Stimulated activated CD8-positive, alpha-beta memory T cell treated with anti-CD3 and anti-CD28 coated beads, Interleukin-12 subunit alpha, Interleukin-12 subunit beta, amount 100 ng/mL, for 4 hours (primary cell): ENCODE measurements around the gene ZNF483.
A peak's percentile ranks its signal among the peaks of the same experiment; 100 is the strongest.
"Not testable (repeated sequence)": the region's sequence is repeated elsewhere in the genome, so short reads cannot be mapped to it uniquely, and the experiment has no call there.

ENCODE experiments used
- DNase-seq: peaks from one replicate; pipeline ENCODE4 v3.0.0-alpha.2; 2020; ENCODE audit warnings: low read depth

The ZNF483 gene

DNA sequence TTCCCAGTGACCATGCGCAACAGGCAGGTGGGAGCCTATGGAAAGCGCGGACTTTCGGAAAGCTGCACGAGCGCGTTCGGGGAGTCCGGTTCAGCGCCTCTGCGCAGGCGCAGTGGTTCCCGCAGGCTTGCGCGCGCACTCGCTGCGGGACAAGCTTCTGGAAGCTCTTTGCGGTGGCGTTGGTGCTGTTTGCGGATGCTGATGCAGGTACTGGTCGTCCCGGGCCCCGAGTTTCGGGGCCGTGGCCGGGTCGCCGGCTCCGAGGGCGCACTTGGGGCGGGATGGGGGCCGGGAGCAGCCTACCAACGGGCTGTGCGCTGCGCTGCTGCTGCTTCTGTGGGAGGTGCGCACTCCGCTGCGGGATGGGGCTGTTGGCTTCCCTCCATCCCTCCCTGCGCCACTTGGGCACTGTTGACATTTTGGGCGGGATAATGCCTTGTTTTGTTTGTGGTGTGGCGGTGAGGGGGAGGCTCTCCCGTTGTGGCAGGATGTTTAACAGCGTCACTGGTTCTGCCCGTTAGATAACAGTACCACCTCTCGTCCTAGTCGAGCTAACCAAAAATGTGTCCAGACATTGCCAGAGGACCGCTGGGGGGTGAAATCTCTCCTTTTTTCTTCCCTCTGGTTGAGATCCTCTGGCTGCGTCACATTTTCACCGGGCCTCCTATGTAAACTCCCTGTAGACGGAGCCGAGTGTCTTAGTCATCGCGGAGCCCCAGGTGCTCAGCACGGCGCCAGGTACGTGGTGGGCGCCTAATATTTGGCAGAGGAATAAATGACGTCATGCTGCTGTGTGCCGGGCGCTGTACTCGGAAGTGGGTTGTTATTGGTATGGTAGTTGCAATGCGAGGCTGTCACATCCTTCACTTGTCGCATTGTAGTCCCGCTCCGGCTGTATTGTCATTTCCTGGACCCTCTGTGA is at the start of gene ZNF483:
ZNF483 (plus strand) TSS at position 124 of the 922 bp plus-strand sequence. CDS start 2,217 bp downstream, outside the sequence.
- DNase-seq = peak; percentile 49

DNA sequence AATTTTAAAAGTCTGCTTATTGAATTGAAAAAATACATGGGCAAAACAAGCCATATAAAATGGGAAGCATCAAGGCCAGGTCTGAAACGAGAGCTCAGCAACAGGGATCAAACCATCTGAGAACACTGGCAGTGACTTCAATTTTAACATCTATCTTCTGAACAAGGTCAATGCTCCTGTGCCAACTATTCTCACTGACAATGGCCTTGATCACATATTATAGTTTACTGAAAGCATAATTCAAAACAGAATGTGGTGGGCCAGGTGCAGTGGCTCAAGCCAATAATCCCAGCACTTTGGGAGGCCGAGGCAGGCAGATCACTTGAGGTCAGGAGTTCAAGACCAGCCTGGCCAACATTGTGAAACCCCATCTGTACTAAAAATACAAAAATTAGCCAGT is 49.8 kb upstream of the ZNF483 start:
- no peak for DNase-seq

DNA sequence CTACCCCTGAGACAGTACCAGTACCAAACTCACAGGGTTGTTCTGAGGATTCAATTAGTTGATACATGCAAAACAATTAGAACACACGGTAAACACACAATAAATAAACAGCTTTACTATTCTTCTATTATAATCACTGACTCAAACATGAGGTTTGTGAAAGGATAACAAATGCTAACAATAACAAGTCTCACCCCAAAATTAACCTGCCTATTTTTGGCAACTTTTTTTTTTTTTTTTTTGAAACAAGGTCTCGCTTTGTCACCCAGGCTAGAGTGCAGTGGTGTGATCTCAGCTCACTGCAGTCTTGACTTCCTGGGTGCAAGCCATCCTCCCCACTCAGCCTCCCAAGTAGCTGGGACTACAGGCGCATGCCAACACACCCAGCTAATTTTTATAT is 47.3 kb upstream of the ZNF483 start:
- DNase-seq = no peak

- no peak for DNase-seq
These were observed 42.9 kb upstream of the ZNF483 start for GRCh38 chr9:111481885-111482636.

GRCh38 chr9:111482694-111483438 is 42.1 kb upstream of the ZNF483 start:
- DNase-seq = peak; percentile 44

DNA sequence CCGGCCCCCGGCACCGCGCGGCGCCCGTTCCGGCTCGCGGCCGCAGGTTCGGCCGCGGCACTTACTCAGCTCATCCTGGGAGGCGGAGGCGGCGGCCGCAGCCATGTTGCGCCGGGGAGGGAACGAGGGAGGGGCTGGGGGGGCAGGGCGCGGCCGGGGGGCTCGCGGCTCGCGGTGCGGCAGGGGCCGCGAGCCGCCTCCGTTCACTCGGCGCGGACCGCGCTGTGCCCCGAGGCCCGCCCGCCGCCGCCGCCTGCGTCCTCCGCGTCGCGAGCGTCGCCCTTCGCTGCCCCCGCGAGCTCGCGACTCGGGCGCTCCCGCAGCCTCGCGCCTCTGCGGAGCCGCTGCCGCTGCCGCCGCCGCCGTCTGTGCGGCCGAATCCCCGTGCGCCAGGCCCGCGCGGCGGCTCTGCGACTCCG is 41.5 kb upstream of the ZNF483 start:
- peak; percentile 50 for DNase-seq

DNA sequence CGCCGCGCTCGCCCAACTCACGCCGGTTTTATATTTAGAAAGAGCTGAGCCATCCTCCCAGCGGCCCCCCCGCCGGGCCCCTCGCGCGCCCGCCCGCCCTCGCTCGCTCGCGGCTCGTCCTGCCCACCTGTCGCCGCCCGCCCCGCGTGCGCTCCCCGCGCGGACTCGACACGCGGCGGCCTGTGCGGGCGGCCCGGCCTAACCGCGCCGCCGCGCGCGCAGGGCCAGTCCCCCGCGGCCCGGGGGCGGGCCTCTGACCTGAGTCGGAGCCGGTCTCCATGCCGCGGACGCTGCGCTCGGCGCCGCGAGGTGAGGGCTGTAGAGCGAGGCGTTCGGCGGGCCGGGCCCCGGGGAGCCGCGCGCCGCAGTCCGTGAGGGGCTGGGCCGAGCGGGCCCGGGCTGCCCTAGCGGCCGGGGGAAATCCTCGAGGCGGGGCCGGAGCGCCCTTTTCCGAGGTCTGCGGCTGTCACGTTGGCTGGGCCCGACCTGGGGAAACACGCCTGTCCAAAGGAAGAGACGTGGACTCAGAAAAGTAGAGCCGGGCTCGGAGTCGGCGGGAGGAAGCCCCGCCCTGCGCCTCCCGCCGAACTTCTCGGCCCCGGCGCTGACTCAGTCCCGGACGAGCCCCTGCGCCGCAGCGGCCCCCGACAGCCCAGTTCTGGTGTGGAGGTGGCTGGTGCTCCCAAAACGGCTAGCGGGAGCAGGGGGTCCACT is 41.0 kb upstream of the ZNF483 start, which contains the start of gene ECPAS:
ECPAS (minus strand) TSS at position 526 of the 714 bp plus-strand sequence. CDS start 11,465 bp downstream, outside the sequence.
- DNase-seq = peak; percentile 64

DNA sequence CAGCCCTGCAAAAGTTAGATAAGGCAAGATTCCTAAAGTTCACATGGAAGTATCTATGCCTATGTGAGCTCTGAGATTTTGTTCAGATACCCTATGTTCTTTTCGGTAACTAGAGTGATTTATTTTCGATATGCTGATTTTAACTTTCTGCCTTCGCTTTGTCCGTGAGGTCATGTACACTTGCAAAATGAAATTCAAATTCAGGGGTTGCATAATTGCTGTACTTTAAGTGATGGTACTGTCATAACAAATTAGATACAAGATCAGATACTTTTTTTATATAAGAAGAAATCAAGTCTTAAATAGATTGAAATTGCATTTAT is 40.4 kb upstream of the ZNF483 start:
- no peak for DNase-seq

DNA sequence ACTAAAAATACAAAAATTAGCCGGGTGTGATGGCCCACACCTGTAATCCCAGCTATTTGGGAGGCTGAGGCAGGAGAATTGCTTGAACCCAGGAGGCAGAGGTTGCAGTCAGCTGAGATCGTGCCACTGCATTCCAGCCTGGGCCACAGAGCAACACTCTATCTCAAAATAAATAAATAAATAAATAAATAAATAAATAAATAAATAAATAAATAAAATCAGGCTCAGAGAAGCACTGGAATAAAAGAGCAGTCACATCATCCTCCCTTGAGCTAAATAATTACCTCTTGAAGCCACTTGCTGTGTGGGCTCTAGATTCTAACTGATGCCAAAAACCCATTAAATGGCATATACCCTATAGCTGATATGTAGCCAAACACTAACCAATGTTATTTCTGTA is 27.8 kb upstream of the ZNF483 start:
- DNase-seq = not testable (repeated sequence)

- no peak for DNase-seq
These were observed 23.9 kb upstream of the ZNF483 start for GRCh38 chr9:111501005-111501562.

GRCh38 chr9:111501648-111502047 is 23.3 kb upstream of the ZNF483 start:
- no peak for DNase-seq

- DNase-seq = no peak
These were observed 22.5 kb upstream of the ZNF483 start for GRCh38 chr9:111502506-111502905.

GRCh38 chr9:111511581-111511980 is 13.4 kb upstream of the ZNF483 start:
- not testable (repeated sequence) for DNase-seq

DNA sequence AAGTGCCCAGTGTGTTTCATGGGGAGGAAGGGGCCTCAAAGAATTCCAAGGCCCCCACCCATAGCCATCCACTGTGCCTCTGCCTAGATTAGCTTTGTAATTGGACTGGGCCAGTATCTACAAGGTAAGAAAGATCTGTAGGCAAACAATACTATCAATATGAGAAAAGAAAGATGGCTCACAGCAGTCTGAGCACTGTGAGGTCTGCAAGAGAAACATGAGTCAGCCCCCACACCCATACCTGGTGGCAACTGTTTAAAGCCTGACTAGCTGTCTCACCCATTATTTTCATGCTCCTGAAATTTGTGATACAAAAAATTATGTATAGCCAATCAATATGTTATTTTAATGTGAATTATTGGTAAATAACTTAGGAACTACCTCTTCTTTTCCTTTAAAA is 10.0 kb upstream of the ZNF483 start:
- no peak for DNase-seq

- no peak for DNase-seq
These were observed 8.9 kb upstream of the ZNF483 start for GRCh38 chr9:111516061-111516465.

DNA sequence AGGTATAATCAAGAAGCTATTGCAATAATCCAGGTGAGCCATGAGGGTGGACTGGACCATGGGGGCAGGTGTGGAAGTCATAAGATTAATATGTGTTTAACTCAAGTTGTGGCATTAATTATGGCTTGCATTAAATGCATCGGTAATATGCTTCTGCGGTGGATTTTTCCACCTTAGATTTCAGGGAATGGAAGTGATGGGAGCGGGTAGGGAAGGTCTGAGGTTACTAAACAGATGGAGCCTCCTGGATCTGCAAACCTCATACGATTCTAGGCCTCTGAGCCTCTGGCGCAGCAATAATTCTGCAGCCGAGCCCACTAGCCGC is 286 bp upstream of the ZNF483 start:
- DNase-seq = no peak

GRCh38 chr9:111527347-111527746 is 2.4 kb downstream of the ZNF483 start:
- DNase-seq = no peak

DNA sequence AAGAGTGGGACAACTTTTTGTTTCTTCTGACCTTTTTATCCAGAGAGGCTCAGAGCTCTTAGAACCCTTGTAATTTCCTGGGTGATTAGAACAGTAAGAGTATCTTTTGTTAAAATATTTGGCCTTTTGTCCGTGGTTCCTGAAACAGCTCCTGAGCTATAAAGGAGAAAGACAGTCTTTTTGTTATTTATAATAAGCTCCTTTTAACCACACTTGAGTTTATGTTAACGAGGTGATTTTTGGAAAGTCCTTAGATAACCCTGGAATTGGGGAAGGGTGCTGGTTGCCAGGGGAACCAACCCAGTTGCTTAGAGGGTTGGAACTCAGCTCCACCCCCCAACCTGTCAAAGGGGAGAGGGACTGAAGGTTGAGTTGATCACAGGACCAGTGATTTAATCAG is 4.8 kb downstream of the ZNF483 start:
- no peak for DNase-seq

DNA sequence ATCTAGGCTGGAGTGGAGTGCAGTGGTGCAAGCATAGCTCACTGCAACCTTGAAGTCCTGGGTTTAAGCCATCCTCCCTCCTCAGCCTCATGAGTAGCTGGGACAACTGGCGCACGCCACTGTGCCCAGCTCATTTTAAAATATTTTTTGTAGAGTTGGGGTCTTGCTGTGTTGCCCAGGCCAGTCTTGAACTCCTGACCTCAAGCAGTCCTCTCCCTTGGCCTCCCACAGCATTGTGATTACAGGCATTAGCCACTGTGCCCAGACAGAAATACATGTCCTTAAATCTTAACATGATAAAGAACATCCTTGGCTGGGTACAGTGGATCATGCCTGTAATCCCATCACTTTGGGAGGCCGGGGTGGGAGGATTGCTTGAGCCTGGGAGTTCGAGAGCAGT is 6.7 kb downstream of the ZNF483 start:
- DNase-seq = no peak

- DNase-seq = no peak
These were observed 8.3 kb downstream of the ZNF483 start for GRCh38 chr9:111533099-111533790.
